ENCODE data around the gene GIPR.
"Not testable (repeated sequence)": the region's sequence is repeated elsewhere in the genome, so short reads cannot be mapped to it uniquely, and the experiment has no call there.

DNA sequence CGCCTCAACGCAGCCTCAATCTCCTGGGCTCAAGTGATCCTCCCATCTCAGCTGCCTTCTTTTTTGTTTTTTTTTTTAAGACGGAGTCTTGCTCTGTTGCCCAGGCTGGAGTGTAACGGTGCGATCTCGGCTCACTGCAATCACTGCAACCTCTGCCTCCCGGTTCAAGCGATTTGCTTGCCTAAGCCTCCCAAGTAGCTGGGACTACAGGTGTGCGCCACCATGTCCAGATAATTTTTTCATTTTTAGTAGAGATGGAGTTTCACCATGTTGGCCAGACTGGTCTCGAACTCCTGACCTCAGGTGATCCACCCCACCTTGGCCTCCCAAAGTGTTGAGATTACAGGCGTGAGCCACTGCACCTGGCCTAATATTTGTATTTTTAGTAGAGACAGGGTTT is 52.0 kb downstream of the GIPR start:
- not testable (repeated sequence) for TF ChIP-seq CTCF, POLR2A, EP300 (IDR thresholded peaks at IDR 0.05)

Measured in tibial nerve (tissue), 4 donors.